ENCODE results near the gene CYP4F12. TPM values are rescaled to one million over a fixed set of nuclear protein-coding genes. Genes with fewer than 3 reads are reported as not detected.

The CYP4F12 gene
- total RNA-seq, 1 experiment from 2014 or later, result not detected

DNA sequence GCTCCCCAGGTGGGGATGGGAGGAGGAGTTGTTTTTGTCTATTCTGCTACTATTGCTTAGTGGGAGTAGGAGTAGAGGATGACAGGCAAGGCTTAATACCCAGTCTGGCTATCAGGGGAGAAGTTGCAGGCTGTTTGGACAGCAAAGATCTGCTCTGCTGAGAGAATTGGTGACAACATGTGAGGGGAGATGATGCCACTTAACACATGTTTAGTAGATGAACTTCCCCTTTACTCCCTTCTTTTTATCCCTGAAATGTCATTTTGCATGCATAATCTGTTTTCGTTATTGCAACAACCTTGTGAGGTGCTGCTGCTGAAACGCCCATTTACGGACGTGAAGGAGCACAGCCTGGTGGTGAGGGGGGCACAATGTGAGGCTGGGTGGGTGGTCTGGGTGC, 3.0 kb upstream of the CYP4F12 start:
- no peak overlapping the region for H3K4ac ChIP-seq (ENCODE audit: low read depth, low read length)
- H3K9ac ChIP-seq (ENCODE audit: extremely low read depth, insufficient read length, low read length), result no peak overlapping the region
- H3K36me3 Mint-ChIP-seq (ENCODE audit: insufficient read depth in 1 of 3, low read depth in 3 of 3), result peaks cover 9 to 14% (median 12%) of the 10 kb centered on the region in 3 experiments; a peak in 6 of 7 replicates
- no peak overlapping the region for H4K91ac ChIP-seq (ENCODE audit: insufficient read length, low read depth, low read length)
- no peak overlapping the region for H2BK20ac ChIP-seq (ENCODE audit: low read depth, low read length, poor library complexity, severe bottlenecking)
- H3K27me3 ChIP-seq (ENCODE audit: insufficient read depth, low read length), result no peaks in the 10 kb centered on the region
- WGBS (ENCODE audit: extremely low coverage, insufficient read length, low lambda C conversion rate), result no CpG with 5 or more reads among the region's 4 CpGs
- H3K23ac ChIP-seq (ENCODE audit: insufficient read length, low read depth, low read length), result no peak overlapping the region
- no peak overlapping the region for H3K4me2 ChIP-seq (ENCODE audit: insufficient read depth, insufficient read length, low read length)
- no peak overlapping the region for H3K4me3 Mint-ChIP-seq
- peaks cover 1% of the 10 kb centered on the region for H3K27me3 Mint-ChIP-seq (ENCODE audit: low read depth)
- H2AFZ ChIP-seq (ENCODE audit: low read length), result no peak overlapping the region
- no peaks in the 10 kb centered on the region for H3K4me1 Mint-ChIP-seq
- no peak overlapping the region for H4K5ac ChIP-seq (ENCODE audit: insufficient read length, low read depth, low read length)
- H3K18ac ChIP-seq (ENCODE audit: insufficient read length, low read depth, low read length), result no peak overlapping the region
- no peaks in the 10 kb centered on the region for H4K20me1 ChIP-seq (ENCODE audit: control insufficient read depth, insufficient read depth, insufficient read length)
- H3K79me2 ChIP-seq (ENCODE audit: insufficient read depth, low read length), result no peaks in the 10 kb centered on the region
- H3K4me1 ChIP-seq (ENCODE audit: insufficient read depth, low read length), result no peaks in the 10 kb centered on the region
- H3K9me3 ChIP-seq (ENCODE audit: control insufficient read depth, low read depth, low read length), result peaks cover 93% of the 10 kb centered on the region
- no peak overlapping the region for H3K27ac ChIP-seq (ENCODE audit: insufficient read length, low read depth, low read length)
- peaks cover 37 to 39% of the 10 kb centered on the region in 2 experiments for H3K9me3 Mint-ChIP-seq
- no peak overlapping the region for H4K8ac ChIP-seq (replicated peaks; ENCODE audit: insufficient read length, low read depth, low read length)
- H3K23me2 ChIP-seq (ENCODE audit: insufficient read length, low read depth, low read length, poor library complexity, severe bottlenecking), result no peaks in the 10 kb centered on the region
- no peak overlapping the region for H3K56ac ChIP-seq (ENCODE audit: insufficient read length, low read depth, low read length)
- no peak for DNase-seq
- no peak overlapping the region for H2BK12ac ChIP-seq (ENCODE audit: insufficient read length, low read depth, low read length)
- no peak overlapping the region for H3T11ph ChIP-seq (ENCODE audit: low read length)
- no peak overlapping the region for H3K14ac ChIP-seq (ENCODE audit: insufficient read depth, low read length)
- TF ChIP-seq, protein P1, sequence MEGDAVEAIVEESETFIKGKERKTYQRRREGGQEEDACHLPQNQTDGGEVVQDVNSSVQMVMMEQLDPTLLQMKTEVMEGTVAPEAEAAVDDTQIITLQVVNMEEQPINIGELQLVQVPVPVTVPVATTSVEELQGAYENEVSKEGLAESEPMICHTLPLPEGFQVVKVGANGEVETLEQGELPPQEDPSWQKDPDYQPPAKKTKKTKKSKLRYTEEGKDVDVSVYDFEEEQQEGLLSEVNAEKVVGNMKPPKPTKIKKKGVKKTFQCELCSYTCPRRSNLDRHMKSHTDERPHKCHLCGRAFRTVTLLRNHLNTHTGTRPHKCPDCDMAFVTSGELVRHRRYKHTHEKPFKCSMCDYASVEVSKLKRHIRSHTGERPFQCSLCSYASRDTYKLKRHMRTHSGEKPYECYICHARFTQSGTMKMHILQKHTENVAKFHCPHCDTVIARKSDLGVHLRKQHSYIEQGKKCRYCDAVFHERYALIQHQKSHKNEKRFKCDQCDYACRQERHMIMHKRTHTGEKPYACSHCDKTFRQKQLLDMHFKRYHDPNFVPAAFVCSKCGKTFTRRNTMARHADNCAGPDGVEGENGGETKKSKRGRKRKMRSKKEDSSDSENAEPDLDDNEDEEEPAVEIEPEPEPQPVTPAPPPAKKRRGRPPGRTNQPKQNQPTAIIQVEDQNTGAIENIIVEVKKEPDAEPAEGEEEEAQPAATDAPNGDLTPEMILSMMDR (conservative IDR thresholded peaks at IDR 0.05), result no peak
- no peak overlapping the region for H2BK120ac ChIP-seq (ENCODE audit: low read depth, low read length, poor library complexity, severe bottlenecking)
- H2BK15ac ChIP-seq (ENCODE audit: low read depth, low read length), result no peak overlapping the region
- H2BK5ac ChIP-seq (ENCODE audit: insufficient read length, low read length), result no peak overlapping the region
- no peaks in the 10 kb centered on the region for H3K79me1 ChIP-seq (ENCODE audit: insufficient read depth, low read depth, low read length, poor library complexity, severe bottlenecking)
- H2AK5ac ChIP-seq (ENCODE audit: insufficient read length, low read length), result no peak overlapping the region
- H3K27ac Mint-ChIP-seq, result no peak overlapping the region

Data from H9 (cell line).